ENCODE results near the gene OLFM3. TPM values are rescaled to one million over a fixed set of nuclear protein-coding genes. Genes with fewer than 3 reads are reported as not detected.

OLFM3 gene
- total and polyA plus RNA-seq, 9 donors: 0.33 TPM; not detected in 8

DNA sequence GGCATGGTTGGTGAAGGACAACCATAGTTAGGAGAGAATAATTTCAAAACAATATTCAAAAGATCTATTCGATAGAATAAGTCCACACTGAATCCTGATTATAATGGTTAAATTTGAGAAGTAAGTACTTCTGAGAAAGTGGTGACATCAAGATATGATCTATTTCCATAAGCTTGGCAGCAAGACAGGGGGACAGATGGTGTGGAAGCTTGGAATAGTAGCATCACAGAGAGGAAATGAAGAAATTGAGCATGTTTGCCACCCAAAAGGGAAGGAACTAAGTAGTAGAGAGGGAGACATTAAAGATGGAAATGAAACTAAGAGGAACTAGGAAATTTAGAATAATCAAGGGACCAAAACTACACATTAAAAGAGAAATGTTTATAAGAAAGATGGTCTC, 94.5 kb downstream of the OLFM3 start:
- Histone ChIP-seq H3K27me3 (peaks cover 3% of the 10 kb centered on the region), H3K4me1 (ENCODE audit: insufficient read depth) (no peaks in the 10 kb centered on the region), H3K27ac (no peak overlapping the region), H3K36me3 (no peaks in the 10 kb centered on the region), H3K9me3 (no peaks in the 10 kb centered on the region), H3K4me3 (no peak overlapping the region)
- TF ChIP-seq, protein P1, sequence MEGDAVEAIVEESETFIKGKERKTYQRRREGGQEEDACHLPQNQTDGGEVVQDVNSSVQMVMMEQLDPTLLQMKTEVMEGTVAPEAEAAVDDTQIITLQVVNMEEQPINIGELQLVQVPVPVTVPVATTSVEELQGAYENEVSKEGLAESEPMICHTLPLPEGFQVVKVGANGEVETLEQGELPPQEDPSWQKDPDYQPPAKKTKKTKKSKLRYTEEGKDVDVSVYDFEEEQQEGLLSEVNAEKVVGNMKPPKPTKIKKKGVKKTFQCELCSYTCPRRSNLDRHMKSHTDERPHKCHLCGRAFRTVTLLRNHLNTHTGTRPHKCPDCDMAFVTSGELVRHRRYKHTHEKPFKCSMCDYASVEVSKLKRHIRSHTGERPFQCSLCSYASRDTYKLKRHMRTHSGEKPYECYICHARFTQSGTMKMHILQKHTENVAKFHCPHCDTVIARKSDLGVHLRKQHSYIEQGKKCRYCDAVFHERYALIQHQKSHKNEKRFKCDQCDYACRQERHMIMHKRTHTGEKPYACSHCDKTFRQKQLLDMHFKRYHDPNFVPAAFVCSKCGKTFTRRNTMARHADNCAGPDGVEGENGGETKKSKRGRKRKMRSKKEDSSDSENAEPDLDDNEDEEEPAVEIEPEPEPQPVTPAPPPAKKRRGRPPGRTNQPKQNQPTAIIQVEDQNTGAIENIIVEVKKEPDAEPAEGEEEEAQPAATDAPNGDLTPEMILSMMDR (IDR thresholded peaks at IDR 0.05): no peak
- TF ChIP-seq EP300 (IDR thresholded peaks at IDR 0.05): no peak
- TF ChIP-seq POLR2A (IDR thresholded peaks at IDR 0.05): no peak
- intact Hi-C loops (cut with DNase I): no loop called here
- 87 to 94% (median 90%) methylated on average over 1 of the region's 1 CpG for WGBS, 3 donors
- DNase-seq: no peak

DNA sequence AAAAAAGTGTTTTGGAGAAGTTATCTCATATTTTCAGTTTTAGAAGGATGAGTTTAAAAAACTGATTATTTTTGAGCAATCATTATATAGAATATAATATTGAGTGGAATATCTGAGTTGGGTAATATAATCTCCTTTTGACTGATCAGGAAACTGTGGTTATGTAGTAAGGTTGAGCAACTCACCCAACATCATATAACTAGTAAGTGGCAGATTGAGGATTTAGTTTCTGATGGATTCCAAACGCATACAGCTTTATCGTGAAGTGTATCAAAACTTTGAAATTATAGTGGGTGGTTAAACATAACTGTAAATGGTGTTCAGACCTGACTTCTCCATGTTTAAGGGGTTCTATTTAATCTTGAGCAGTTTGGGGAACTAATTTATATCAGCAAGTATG, 98.6 kb downstream of the OLFM3 start:
- H3K4me3 ChIP-seq: no peak overlapping the region
- no peaks in the 10 kb centered on the region for H3K4me1 ChIP-seq (ENCODE audit: insufficient read depth)
- TF ChIP-seq EP300 (IDR thresholded peaks at IDR 0.05) (no peak), POLR2A (IDR thresholded peaks at IDR 0.05) (no peak)
- TF ChIP-seq, protein P1 (IDR thresholded peaks at IDR 0.05): no peak
- intact Hi-C loops (cut with DNase I): no loop called here
- H3K27me3 ChIP-seq: no peaks in the 10 kb centered on the region
- WGBS, 3 donors: 89 to 91% (median 91%) methylated on average over 2 of the region's 2 CpGs
- no peak for DNase-seq
- H3K36me3 ChIP-seq: no peaks in the 10 kb centered on the region
- no peak overlapping the region for H3K27ac ChIP-seq
- H3K9me3 ChIP-seq: no peaks in the 10 kb centered on the region

DNA sequence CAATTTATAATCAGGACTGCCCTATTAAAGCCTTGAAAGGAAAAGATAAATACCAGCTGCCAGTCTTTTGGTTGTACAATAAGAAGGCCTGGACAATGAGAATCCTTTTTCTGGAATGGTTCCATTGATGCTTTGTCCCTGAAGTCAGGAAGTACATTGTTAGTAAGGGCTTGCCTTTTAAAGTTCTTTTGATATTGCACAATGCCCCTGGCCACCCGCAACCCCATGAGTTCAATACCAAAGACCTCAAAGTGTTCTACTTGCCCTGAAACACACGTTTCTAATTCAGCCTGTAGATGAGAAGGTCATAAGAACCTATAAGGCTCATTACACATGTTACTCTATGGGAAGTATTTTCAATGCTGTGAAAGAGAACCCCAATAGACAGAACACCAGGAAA, 112.1 kb downstream of the OLFM3 start:
- intact Hi-C loops (cut with DNase I): no loop called here
- Histone ChIP-seq H3K27ac (no peak overlapping the region), H3K36me3 (no peaks in the 10 kb centered on the region), H3K27me3 (no peaks in the 10 kb centered on the region), H3K4me1 (ENCODE audit: insufficient read depth) (no peaks in the 10 kb centered on the region), H3K4me3 (no peak overlapping the region), H3K9me3 (no peaks in the 10 kb centered on the region)
- DNase-seq: no peak
- TF ChIP-seq, protein P1 (IDR thresholded peaks at IDR 0.05): no peak
- TF ChIP-seq EP300 (IDR thresholded peaks at IDR 0.05) (no peak), POLR2A (IDR thresholded peaks at IDR 0.05) (no peak)
- WGBS, 3 donors: 58 to 73% (median 71%) methylated on average over 2 of the region's 2 CpGs

DNA sequence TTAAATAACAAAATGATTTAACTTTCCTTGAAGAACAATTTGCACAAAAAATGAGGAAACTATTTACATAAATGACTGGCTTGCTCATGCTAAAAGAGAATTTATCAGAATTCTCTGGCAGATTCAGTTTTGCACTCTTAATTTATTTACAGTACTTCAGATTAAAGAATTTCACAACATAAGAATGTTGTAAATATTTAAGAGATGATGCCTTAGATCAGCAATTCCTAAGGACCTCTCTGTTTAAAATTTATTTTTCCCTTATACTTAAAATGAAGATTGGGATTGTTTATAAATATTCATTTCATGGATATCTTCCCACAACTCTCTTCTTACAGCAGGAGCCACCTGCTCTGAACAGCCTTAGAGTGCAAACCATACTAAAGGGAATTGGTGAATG, 120.8 kb downstream of the OLFM3 start:
- Histone ChIP-seq H3K9me3 (no peaks in the 10 kb centered on the region), H3K36me3 (no peaks in the 10 kb centered on the region), H3K4me1 (ENCODE audit: insufficient read depth) (no peaks in the 10 kb centered on the region), H3K4me3 (no peak overlapping the region), H3K27me3 (no peaks in the 10 kb centered on the region), H3K27ac (no peak overlapping the region)
- intact Hi-C loops (cut with DNase I): no loop called here
- TF ChIP-seq EP300 (IDR thresholded peaks at IDR 0.05) (no peak), POLR2A (IDR thresholded peaks at IDR 0.05) (no peak)
- TF ChIP-seq, protein P1 (IDR thresholded peaks at IDR 0.05): no peak
- no peak for DNase-seq

DNA sequence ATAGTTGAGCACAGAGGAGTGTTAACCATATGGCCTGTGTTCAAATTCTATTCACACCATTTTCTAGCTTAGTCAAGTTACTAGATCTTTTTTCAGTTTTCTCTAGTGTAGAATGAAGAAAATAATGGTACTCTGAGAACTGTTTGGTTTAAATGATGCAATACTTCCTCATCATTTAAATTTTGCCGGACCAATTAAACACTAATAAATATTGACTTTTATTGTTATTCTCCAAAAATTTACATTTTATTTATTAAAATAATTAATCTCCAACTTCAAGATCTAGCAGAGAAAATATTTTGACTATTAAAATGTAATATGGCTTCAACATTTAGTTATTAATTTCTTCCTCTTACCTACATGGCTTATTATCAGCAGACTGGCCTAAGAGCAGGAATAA, 123.1 kb downstream of the OLFM3 start:
- Histone ChIP-seq H3K9me3 (no peaks in the 10 kb centered on the region), H3K27ac (no peak overlapping the region), H3K4me1 (ENCODE audit: insufficient read depth) (no peaks in the 10 kb centered on the region), H3K27me3 (no peaks in the 10 kb centered on the region), H3K4me3 (no peak overlapping the region), H3K36me3 (no peaks in the 10 kb centered on the region)
- no peak for DNase-seq
- WGBS, 3 donors: 96 to 98% (median 98%) methylated on average over 1 of the region's 1 CpG
- intact Hi-C loops (cut with DNase I): no loop called here
- TF ChIP-seq, protein P1 (IDR thresholded peaks at IDR 0.05): no peak
- TF ChIP-seq POLR2A (IDR thresholded peaks at IDR 0.05): no peak
- no peak for TF ChIP-seq EP300 (IDR thresholded peaks at IDR 0.05)
